Nephron (organoid): Measurements from ENCODE around the gene VSTM2B.

Source experiments
- H3K27ac Mint-ChIP-seq, 3 experiments: 2 replicates each; pipeline ENCODE4 v1.8.0; 2020; ENCODE audit warnings: mixed read lengths in 3 of 3, mild to moderate bottlenecking in 2 of 3, moderate library complexity in 1 of 3
- H3K27me3 Mint-ChIP-seq: 2 replicates; pipeline ENCODE4 v1.8.0; 2021; ENCODE audit warnings: low read depth, mild to moderate bottlenecking, moderate library complexity, mixed read lengths
- H3K36me3 Mint-ChIP-seq: 2 replicates; pipeline ENCODE4 v1.8.0; 2020; ENCODE audit warnings: low read depth, mixed read lengths
- H3K4me1 Mint-ChIP-seq: 2 replicates; pipeline ENCODE4 v1.8.0; 2020; ENCODE audit warnings: mixed read lengths
- H3K4me3 Mint-ChIP-seq, 3 experiments: 2 replicates each; pipeline ENCODE4 v1.8.0; 2020; ENCODE audit warnings: mild to moderate bottlenecking in 3 of 3, mixed read lengths in 3 of 3, moderate library complexity in 2 of 3
- H3K9me3 Mint-ChIP-seq: 2 replicates; pipeline ENCODE4 v1.8.0; 2020; ENCODE audit warnings: mixed read lengths
- CTCF ChIP-seq, 3 experiments: fragments of 200-600 bp; sonication (generic); IDR thresholded peaks; one replicate each; pipeline ENCODE4 v1.5.0; 2021; ENCODE audit warnings: antibody characterized with exemption in 3 of 3; ENCODE audit not compliant: unreplicated experiment in 3 of 3

VSTM2B gene

GRCh38 chr19:29569038-29569911 lies 43.5 kb downstream of the VSTM2B start:
- TF ChIP-seq CTCF (IDR thresholded peaks at IDR 0.05; ENCODE audit: unreplicated experiment in 3 of 3) = no peak
- Mint-ChIP-seq H3K27ac (no peak overlapping the region), H3K27me3 (peaks cover 55% of the 10 kb centered on the region), H3K4me3 (no peak overlapping the region), H3K9me3 (no peaks in the 10 kb centered on the region), H3K4me1 (no peaks in the 10 kb centered on the region), H3K36me3 (no peaks in the 10 kb centered on the region)

- Mint-ChIP-seq H3K36me3 (no peaks in the 10 kb centered on the region), H3K27me3 (peaks cover 66% of the 10 kb centered on the region), H3K4me3 (no peak overlapping the region), H3K27ac (no peak overlapping the region), H3K4me1 (peaks cover 10% of the 10 kb centered on the region), H3K9me3 (no peaks in the 10 kb centered on the region)
- no peak for TF ChIP-seq CTCF (IDR thresholded peaks at IDR 0.05; ENCODE audit: unreplicated experiment in 3 of 3)
Observed at GRCh38 chr19:29571181-29571580, 45.4 kb downstream of the VSTM2B start.

- H3K4me1 Mint-ChIP-seq = peaks cover 12% of the 10 kb centered on the region
- no peak overlapping the region for H3K27ac Mint-ChIP-seq
- no peak for TF ChIP-seq CTCF (IDR thresholded peaks at IDR 0.05; ENCODE audit: unreplicated experiment in 3 of 3)
- H3K27me3 Mint-ChIP-seq = peaks cover 83% of the 10 kb centered on the region
- no peak overlapping the region for H3K4me3 Mint-ChIP-seq
- no peaks in the 10 kb centered on the region for H3K36me3 Mint-ChIP-seq
- H3K9me3 Mint-ChIP-seq = no peaks in the 10 kb centered on the region
Observed at GRCh38 chr19:29573486-29573885, 47.7 kb downstream of the VSTM2B start.

GRCh38 chr19:29574510-29574909 lies 48.7 kb downstream of the VSTM2B start:
- Mint-ChIP-seq H3K4me3 (no peak overlapping the region), H3K27ac (no peak overlapping the region), H3K36me3 (no peaks in the 10 kb centered on the region), H3K4me1 (peaks cover 12% of the 10 kb centered on the region), H3K27me3 (peaks cover 88% of the 10 kb centered on the region), H3K9me3 (no peaks in the 10 kb centered on the region)
- no peak for TF ChIP-seq CTCF (IDR thresholded peaks at IDR 0.05; ENCODE audit: unreplicated experiment in 3 of 3)

DNA sequence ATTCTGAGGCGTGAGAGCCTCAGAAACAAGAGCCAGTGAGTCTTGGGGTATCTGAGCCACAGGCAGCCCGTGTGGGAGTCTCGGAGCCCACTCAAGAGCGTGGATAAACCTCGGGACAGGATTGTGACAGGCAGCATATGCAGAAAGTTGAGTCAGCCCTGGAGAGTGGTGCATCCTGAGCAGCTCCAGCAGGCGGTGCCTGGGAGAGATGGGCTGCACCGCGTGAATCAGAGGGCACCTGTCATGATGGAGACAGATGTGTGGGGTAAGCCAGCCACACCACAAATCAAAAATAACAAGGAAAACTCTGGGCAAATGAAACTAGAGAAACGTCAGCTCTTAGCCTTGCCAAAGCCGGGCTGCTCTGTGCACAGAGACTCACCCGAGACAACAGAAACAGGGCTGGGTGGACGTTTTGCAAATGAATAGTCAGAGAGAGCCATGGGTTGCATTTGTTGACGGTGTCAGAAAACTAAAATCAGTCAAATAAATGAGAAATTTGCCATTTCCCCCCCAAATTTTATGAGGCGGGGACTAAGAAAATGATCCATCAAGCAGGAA lies 50.3 kb downstream of the VSTM2B start:
- no peaks in the 10 kb centered on the region for H3K36me3 Mint-ChIP-seq
- H3K4me1 Mint-ChIP-seq = peaks cover 12% of the 10 kb centered on the region
- H3K27me3 Mint-ChIP-seq = peaks cover 89% of the 10 kb centered on the region
- no peak overlapping the region for H3K27ac Mint-ChIP-seq
- H3K9me3 Mint-ChIP-seq = peaks cover 4% of the 10 kb centered on the region
- TF ChIP-seq CTCF (IDR thresholded peaks at IDR 0.05; ENCODE audit: unreplicated experiment in 3 of 3) = no peak
- H3K4me3 Mint-ChIP-seq = no peak overlapping the region
